COLO668 (cell line): ENCODE measurements around the gene EPC1.
"Not testable (repeated sequence)": the region's sequence is repeated elsewhere in the genome, so short reads cannot be mapped to it uniquely, and the experiment has no call there.

Source experiments
- DNase-seq: peaks from one replicate; lab custom pipeline; 2025; ENCODE audit not compliant: unreplicated experiment; lab: John Stamatoyannopoulos, UW

Gene EPC1

DNA sequence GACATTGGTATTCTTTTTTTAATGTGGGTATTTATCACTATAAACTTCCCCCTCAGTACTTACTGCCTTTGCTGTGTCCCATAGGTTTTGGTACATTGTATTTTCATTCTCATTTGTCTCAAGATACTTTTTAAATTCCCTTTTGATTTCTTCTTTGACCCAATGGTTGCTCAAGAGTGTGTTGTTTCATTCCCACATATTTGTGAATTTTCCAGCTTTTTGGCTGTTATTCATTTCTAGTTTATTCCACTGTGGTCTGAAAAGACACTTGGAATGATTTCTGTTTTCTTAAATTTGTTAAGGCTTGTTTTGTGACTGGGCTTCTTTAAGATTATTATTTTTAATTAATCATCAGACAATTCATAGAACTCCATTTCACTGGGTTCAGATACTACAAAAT is 105.0 kb downstream of the EPC1 start:
- no peak for DNase-seq

DNA sequence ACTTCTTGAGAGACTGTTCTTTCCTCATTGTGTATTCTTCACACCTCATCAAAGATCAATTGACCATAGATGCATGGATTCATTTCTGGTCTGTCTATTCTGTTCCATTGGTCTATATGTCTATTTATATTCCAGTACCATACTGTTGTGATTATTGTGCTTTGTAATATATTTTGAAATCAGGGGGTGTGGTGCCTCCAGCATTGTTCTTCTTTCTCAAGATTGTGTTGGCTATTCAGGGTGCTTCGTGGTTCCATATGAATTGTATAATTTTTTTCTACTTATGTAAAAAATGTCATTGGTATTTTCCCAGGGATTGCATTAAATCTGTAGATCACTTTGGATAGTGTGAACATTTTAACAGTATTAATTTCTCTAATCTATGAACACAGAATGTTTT is 106.5 kb downstream of the EPC1 start:
- no peak for DNase-seq

DNA sequence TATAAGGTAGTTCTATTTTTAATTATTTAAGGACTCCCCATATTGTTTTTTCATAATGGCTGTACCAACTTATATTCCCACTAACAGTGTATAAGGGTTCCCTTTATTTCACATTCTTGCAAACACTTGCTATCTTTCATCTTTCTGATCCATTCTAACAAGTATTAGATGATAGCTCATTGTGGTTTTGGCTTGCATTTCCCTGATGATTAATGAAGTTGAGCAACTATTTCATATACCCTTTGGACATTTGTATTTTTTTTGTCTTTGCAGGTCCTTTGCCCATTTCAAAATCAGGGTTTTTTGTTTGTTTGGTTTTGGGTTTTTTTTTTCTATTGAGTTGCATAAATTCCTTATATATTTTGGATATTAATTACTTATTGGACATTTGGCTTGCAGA is 107.2 kb downstream of the EPC1 start:
- no peak for DNase-seq

DNA sequence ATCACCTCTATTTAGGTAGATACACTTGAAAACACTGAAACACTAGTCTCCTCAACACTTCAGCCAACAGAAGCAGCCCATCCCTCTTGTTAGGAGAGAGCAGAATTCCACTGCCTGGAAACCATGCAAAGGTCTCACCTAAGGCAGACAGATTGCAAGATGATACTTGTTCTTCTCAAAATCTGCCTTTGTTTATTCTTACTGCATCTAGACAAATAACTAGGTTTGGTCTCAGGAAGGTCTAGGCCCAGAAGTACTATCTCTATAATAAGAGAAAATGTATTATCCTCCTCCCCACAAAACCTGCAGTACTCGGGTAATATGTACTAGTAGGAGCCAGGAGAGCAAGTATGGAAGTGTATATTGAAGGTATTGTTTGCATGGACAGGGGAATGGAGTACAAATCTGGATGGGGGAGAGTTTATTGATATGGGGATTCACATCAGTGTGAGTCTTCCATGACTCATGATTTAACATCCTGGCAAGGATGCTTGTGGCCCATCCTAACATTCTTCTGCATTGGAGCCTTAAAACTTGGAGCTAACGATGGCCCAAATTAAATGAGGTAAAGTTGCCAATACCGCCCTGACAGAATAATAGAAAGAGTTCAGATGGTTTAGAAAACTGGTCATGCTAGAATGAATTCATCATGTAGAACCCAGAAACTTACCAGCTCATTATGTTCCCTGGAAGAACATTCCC is 109.2 kb downstream of the EPC1 start:
- no peak for DNase-seq

DNA sequence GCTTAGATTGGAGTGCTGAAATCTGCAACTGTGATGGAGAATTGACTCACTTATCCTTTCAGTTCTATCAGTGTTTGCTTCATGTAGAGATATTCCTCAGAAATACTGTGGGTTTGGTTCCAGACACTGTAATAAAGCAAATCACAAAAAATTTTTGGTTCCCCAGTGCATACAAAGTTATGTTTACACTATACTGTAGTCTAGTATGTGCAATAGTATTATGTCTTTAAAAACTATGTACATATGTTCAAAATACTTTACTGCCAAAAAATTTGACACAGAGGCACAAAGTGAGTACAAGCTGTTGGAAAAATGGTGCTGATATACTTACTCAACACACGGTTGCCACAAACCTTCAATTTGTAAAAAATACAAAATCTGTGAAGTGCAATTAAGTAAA is 112.5 kb downstream of the EPC1 start:
- no peak for DNase-seq

DNA sequence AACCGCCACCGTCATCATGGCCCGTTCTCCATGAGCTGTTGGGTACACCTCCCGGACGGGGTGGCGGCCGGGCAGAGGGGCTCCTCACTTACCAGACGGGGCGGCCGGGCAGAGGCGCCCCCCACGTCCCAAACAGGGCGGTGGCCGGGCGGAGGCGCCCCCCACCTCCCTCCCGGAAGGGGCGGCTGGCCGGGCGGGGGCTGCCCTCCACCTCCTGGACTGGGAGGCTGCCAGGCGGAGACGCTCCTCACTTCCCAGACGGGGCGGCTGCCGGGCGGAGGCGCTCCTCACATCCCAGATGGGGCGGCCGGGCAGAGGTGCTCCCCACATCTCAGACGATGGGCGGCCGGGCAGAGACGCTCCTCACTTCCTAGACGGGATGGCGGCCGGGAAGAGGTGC is 113.6 kb downstream of the EPC1 start:
- DNase-seq, result not testable (repeated sequence)

DNA sequence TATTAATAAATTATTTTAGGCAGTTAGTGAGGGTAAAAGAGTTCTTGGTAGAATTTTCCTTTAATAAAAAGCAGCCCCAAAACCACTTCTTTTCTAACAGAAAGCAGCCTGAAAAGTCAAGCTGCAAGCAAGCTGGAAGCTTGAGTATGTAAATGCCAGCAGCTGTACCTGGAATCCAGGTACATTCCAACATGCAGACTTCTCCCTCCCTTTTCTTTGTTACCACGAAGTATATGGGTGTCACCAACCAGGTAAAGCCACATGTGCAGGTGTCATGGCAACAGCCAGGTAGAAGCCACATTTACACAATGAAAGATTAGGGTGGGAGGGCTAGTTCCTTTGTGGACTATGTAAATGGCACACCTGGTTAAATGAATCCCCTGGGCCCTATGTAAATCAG is 114.6 kb downstream of the EPC1 start:
- no peak for DNase-seq

DNA sequence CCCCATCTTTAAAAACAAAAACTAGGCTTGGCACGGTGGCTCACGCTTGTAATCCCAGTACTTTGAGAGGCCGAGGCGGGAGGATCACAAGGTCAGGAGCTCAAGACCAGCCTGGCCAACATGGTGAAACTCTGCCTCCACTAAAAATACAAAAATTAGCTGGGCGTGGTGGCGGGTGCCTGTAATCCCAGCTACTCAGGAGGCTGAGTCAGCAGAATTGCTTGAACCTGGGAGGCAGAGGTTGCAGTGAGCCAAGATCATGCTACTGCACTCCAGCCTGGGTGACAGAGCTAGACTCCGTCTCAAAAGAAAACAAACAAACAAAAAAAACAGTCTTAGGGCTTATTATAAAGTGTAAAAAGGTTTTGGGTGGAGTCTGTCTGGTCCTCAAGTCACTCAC is 117.2 kb downstream of the EPC1 start:
- not testable (repeated sequence) for DNase-seq

DNA sequence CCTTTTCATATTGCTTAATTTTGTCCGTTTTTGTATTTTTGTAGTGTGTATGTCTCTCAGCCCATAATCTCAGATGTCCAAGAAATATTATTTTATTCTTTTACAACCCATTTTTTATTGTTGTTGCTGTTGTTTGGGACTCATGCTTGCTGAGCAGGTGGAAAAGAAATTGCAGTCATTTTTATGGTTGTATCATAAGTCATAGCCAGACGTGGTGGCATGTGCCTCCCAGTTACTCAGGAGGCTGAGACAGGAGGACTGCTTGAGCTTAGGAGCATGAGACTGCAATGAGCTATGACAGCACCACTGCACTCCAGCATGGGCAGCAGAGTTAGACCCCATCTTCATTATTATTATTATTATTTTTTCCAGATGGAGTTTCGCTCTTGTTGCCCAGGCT is 117.8 kb downstream of the EPC1 start:
- no peak for DNase-seq

DNA sequence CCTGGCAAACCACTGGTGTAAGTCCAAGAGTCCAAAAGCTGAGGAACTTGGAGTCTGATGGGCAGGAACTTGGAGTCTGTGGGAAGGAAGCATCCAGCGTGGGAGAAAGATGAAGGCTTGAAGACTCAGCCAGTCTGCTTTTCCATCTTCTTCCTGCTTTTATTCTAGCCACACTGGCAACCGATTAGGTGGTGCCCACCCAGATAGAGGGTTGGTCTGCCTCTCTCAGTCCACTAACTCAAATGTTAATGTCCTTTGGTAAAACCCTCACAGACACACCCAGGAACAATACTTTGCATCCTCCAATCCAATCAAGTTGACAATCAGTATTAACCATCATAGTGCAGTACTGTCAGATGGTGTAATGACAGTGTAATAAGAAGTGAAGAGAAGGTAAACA is 119.2 kb downstream of the EPC1 start:
- no peak for DNase-seq

DNA sequence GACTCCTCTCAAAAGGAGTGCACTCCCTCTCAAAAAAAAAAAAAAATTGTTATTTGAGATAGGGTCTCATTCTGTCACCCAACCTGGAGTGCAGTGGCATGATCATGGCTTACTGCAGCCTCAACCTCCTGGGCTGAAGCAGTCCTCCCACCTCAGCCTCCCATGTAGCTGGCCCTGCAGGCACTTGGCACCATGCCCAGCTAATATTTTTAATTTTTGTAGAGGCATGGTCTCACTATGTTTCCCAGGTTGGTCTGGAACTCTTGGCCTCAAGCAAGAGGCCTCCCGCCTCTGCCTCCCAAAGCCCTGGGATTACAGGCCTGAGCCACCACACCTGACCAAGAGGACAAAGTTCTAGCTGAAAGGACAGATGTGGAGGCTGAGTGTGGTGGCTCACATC is 120.3 kb downstream of the EPC1 start:
- no peak for DNase-seq

DNA sequence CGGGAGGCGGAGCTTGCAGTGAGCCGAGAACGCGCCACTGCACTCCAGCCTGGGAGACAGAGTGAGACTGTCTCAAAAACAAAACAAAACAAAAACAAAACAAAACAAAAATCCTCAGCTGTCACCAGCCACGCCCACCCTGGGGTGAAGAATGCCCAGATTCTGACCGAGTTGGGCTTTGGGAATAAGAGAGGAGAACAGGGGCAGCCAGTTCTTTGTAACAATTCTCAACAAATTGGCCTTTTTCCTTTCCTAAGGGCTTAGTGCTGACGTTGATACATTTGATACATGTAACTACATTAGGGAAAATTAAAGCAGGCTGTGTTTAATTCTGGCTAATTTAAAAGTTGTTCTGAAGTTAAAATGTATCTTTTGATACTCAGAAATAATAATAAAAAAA is 121.0 kb downstream of the EPC1 start:
- no peak for DNase-seq

DNA sequence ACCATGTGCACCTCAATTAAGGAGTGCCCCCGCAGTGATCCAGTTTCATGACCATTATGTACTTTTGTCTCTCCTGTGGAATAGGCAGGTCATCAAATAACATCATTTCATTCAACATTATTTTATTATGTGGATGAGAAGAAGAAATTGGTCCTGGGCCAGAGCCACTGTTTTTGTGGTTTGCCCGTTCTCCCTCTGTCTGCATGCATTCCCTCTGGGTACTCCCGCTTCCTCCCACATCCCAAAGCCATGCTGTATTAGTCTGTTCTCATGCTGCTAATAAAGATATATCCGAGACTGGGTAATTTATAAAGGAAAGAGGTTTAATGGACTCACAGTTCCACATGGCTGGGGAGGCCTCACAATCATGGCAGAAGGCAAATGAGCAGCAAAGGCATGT is 124.6 kb downstream of the EPC1 start:
- DNase-seq, result not testable (repeated sequence)

DNA sequence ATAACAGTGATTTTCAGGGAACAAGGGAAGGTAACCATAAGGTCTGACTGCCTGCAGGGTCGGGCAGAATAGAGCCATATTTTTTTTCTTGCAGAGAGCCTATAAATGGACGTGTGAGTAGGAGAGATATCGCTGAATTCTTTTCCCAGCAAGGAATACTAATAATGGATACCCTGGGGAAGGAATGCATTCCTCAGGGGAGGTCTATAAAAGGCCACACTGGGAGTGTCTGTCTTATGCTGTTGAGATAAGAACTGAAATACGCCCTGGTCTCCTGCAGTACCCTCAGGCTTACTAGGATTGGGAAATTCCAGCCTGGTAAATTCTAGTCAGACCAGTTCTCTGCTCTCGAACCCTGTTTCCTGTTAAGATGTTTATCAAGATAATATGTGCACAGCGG is 127.8 kb downstream of the EPC1 start:
- DNase-seq, result not testable (repeated sequence)

DNA sequence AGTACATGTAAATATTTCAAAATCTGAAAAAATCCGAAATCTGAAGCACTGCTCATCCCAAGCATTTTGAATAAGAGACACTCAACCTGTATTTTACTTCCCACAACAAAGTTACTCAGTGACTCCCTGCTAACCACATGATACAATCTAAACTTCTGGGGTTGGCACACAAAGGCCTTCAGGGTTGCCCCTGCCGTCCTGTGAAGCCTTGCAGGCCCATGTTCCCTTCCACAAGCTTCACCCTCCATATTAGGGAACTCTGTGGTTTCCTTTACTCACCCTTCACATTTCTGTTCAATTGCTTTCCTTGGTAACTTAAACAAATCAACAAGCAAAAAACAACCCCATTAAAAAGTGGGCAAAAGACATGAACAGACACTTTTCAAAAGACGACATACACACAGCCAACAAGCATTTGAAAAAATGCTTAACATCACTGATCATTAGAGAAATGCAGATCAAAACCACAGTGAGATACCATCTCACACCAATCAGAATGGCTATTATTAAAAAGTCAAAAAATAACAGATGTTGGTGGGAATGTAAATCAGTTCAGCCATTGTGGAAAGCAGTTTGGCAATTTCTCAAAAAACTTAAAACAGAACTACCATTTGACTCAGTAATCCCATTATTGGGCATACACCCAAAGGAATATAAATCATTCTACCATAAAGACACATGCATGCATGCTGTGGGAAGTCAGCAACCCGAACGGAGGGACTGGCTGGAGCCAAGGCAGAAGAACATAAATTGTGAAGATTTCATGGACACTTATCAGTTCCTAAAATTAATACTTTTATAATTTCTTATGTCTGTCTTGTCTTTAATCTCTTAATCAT is 128.5 kb downstream of the EPC1 start:
- DNase-seq, result not testable (repeated sequence)
